ENCODE results near the gene SNCB. TPM values are rescaled to one million over a fixed set of nuclear protein-coding genes. Genes with fewer than 3 reads are reported as not detected.

The SNCB gene
- total RNA-seq, 2 donors from 2014 or later: not detected

GRCh38 chr5:176588297-176588696 is 42.0 kb downstream of the SNCB start:
- no peaks in the 10 kb centered on the region for H3K27me3 ChIP-seq
- intact Hi-C loops (cut with DNase I): no loop called here
- DNase-seq: no peak
- no peaks in the 10 kb centered on the region for H3K36me3 ChIP-seq
- no peak for TF ChIP-seq CTCF (IDR thresholded peaks at IDR 0.05)
- no peak overlapping the region for H3K4me3 ChIP-seq
- no peak overlapping the region for H3K27ac ChIP-seq
- no peaks in the 10 kb centered on the region for H3K4me1 ChIP-seq
- H3K9ac ChIP-seq (ENCODE audit: low read depth in 2 of 2, low read length in 2 of 2): no peak overlapping the region
- no peaks in the 10 kb centered on the region for H3K9me3 ChIP-seq

- no peak for TF ChIP-seq CTCF (IDR thresholded peaks at IDR 0.05)
- intact Hi-C loops (cut with DNase I): no loop called here
- Histone ChIP-seq H3K4me3 (no peak overlapping the region), H3K9ac (ENCODE audit: low read depth in 2 of 2, low read length in 2 of 2) (no peak overlapping the region), H3K27ac (no peak overlapping the region), H3K27me3 (no peaks in the 10 kb centered on the region), H3K4me1 (no peaks in the 10 kb centered on the region), H3K9me3 (no peaks in the 10 kb centered on the region), H3K36me3 (no peaks in the 10 kb centered on the region)
- no peak for DNase-seq
Measured at GRCh38 chr5:176587398-176587797, 42.9 kb downstream of the SNCB start.

GRCh38 chr5:176583076-176583475 is 47.3 kb downstream of the SNCB start:
- intact Hi-C loops (cut with DNase I): no loop called here
- TF ChIP-seq CTCF (IDR thresholded peaks at IDR 0.05): no peak
- no peak overlapping the region for H3K4me3 ChIP-seq
- DNase-seq: no peak
- H3K27me3 ChIP-seq: no peaks in the 10 kb centered on the region
- no peaks in the 10 kb centered on the region for H3K36me3 ChIP-seq
- H3K4me1 ChIP-seq: no peaks in the 10 kb centered on the region
- H3K9me3 ChIP-seq: no peaks in the 10 kb centered on the region
- no peak overlapping the region for H3K27ac ChIP-seq
- H3K9ac ChIP-seq (ENCODE audit: low read depth in 2 of 2, low read length in 2 of 2): no peak overlapping the region

GRCh38 chr5:176581361-176581760 is 49.0 kb downstream of the SNCB start:
- DNase-seq: no peak
- Histone ChIP-seq H3K27me3 (no peaks in the 10 kb centered on the region), H3K4me1 (no peaks in the 10 kb centered on the region), H3K9me3 (no peaks in the 10 kb centered on the region), H3K36me3 (no peaks in the 10 kb centered on the region), H3K9ac (ENCODE audit: low read depth in 2 of 2, low read length in 2 of 2) (no peak overlapping the region), H3K4me3 (no peak overlapping the region), H3K27ac (no peak overlapping the region)
- intact Hi-C loops (cut with DNase I): no loop called here
- TF ChIP-seq CTCF (IDR thresholded peaks at IDR 0.05): no peak

- H3K36me3 ChIP-seq: no peaks in the 10 kb centered on the region
- intact Hi-C loops (cut with DNase I): no loop called here
- no peak overlapping the region for H3K9ac ChIP-seq (ENCODE audit: low read depth in 2 of 2, low read length in 2 of 2)
- H3K27ac ChIP-seq: no peak overlapping the region
- no peaks in the 10 kb centered on the region for H3K9me3 ChIP-seq
- H3K4me3 ChIP-seq: no peak overlapping the region
- H3K27me3 ChIP-seq: no peaks in the 10 kb centered on the region
- TF ChIP-seq CTCF (IDR thresholded peaks at IDR 0.05): no peak
- no peaks in the 10 kb centered on the region for H3K4me1 ChIP-seq
- DNase-seq: no peak
Measured at GRCh38 chr5:176579323-176579722, 51.0 kb downstream of the SNCB start.

- TF ChIP-seq CTCF (IDR thresholded peaks at IDR 0.05): peak; percentile 49
- H3K4me3 ChIP-seq: no peak overlapping the region
- no peak overlapping the region for H3K9ac ChIP-seq (ENCODE audit: low read depth in 2 of 2, low read length in 2 of 2)
- H3K36me3 ChIP-seq: no peaks in the 10 kb centered on the region
- H3K27me3 ChIP-seq: no peaks in the 10 kb centered on the region
- H3K9me3 ChIP-seq: no peaks in the 10 kb centered on the region
- DNase-seq: peak; percentile 74
- intact Hi-C loops (cut with DNase I): no loop called here
- no peaks in the 10 kb centered on the region for H3K4me1 ChIP-seq
- no peak overlapping the region for H3K27ac ChIP-seq
Measured at GRCh38 chr5:176578391-176578808, 51.9 kb downstream of the SNCB start.

Data from colonic mucosa (tissue), 4 donors.